Neutrophil (primary cell): ENCODE data around the gene RGS3.

Experiments used
- H3K27ac ChIP-seq: fragments of 200-600 bp; sonication (generic); 2 replicates; pipeline ENCODE4 v1.5.1; 2016; ENCODE audit warnings: mild to moderate bottlenecking, moderate library complexity
- H3K27me3 ChIP-seq: fragments of 200-600 bp; sonication (generic); 2 replicates; pipeline ENCODE4 v1.6.0; 2016; ENCODE audit warnings: mild to moderate bottlenecking
- H3K36me3 ChIP-seq: fragments of 200-600 bp; sonication (generic); 2 replicates; pipeline ENCODE4 v1.5.1; 2017
- H3K4me1 ChIP-seq, 2 experiments: fragments of 200-600 bp in 1 of 2; sonication (generic) in 1 of 2; 1 replicate in 1 of 2; 2 replicates in 1 of 2; pipeline versions ENCODE4 v1.5.1 to v1.6.1; 2013 to 2016; ENCODE audit warnings: low read depth in 1 of 2, low read length in 1 of 2, mild to moderate bottlenecking in 1 of 2, moderate library complexity in 1 of 2; ENCODE audit not compliant: control insufficient read depth in 1 of 2, insufficient read depth in 1 of 2
- H3K4me3 ChIP-seq, 2 experiments: fragments of 200-600 bp in 1 of 2; sonication (generic) in 1 of 2; 1 replicate in 1 of 2; 2 replicates in 1 of 2; pipeline ENCODE4 v1.5.1; 2013 to 2016; ENCODE audit warnings: low read depth in 1 of 2, low read length in 1 of 2, mild to moderate bottlenecking in 1 of 2, moderate library complexity in 1 of 2
- H3K9me3 ChIP-seq: fragments of 200-600 bp; sonication (generic); 2 replicates; pipeline ENCODE4 v1.5.1; 2016
- TF ChIP-seq, protein P1 (sequence below): fragments of 200-600 bp; sonication (generic); IDR thresholded peaks from 2 replicates; pipeline ENCODE4 v1.5.1; 2016; ENCODE audit warnings: antibody characterized with exemption

The RGS3 gene

DNA sequence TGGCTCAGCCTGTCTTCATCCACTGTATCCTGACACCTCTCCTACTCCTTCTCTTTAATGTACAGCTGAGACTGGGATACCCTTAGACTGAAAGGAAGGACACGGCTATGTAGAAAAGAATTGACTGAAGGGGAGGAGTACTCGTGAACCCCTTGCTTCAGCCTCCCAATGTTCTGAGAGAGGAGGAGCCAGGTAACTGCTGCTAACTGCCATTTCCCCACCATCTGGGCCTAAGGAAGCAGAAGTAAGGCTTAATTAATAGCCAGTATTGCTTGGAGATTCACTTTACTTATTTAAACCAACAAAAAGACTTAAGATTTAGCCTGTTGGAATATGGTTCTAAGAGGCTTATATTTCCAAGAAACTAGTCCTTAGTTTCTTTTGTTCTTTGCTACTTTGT, 18.8 kb upstream of the RGS3 start:
- Histone ChIP-seq H3K27ac (no peak overlapping the region), H3K27me3 (no peaks in the 10 kb centered on the region), H3K36me3 (no peaks in the 10 kb centered on the region), H3K9me3 (no peaks in the 10 kb centered on the region), H3K4me1 (no peaks in the 10 kb centered on the region), H3K4me3 (no peak overlapping the region)
- TF ChIP-seq, protein P1, sequence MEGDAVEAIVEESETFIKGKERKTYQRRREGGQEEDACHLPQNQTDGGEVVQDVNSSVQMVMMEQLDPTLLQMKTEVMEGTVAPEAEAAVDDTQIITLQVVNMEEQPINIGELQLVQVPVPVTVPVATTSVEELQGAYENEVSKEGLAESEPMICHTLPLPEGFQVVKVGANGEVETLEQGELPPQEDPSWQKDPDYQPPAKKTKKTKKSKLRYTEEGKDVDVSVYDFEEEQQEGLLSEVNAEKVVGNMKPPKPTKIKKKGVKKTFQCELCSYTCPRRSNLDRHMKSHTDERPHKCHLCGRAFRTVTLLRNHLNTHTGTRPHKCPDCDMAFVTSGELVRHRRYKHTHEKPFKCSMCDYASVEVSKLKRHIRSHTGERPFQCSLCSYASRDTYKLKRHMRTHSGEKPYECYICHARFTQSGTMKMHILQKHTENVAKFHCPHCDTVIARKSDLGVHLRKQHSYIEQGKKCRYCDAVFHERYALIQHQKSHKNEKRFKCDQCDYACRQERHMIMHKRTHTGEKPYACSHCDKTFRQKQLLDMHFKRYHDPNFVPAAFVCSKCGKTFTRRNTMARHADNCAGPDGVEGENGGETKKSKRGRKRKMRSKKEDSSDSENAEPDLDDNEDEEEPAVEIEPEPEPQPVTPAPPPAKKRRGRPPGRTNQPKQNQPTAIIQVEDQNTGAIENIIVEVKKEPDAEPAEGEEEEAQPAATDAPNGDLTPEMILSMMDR = no peak

DNA sequence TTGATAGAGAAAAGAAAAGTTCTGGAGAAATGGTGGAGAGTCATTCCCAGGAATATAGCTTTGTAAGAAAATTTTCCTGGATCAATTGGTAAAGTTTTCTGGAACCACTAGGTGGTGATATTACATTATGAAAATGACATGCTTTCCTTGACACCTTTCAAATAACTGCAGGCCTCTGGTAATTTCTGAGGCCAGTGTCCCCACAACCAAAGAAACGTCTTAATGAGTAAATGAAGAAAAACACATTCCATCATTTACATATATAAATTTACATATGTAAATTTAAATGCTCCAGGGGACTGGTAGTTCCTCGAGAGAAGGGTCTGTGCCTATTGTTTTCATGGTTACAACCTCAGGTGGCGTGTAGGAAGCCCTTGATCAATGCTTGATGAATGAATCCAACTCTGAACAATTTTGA, 17.2 kb upstream of the RGS3 start:
- Histone ChIP-seq H3K4me3 (no peak overlapping the region), H3K4me1 (no peaks in the 10 kb centered on the region), H3K27ac (no peak overlapping the region), H3K9me3 (no peaks in the 10 kb centered on the region), H3K27me3 (no peaks in the 10 kb centered on the region), H3K36me3 (no peaks in the 10 kb centered on the region)
- TF ChIP-seq, protein P1 = peak; percentile 44

DNA sequence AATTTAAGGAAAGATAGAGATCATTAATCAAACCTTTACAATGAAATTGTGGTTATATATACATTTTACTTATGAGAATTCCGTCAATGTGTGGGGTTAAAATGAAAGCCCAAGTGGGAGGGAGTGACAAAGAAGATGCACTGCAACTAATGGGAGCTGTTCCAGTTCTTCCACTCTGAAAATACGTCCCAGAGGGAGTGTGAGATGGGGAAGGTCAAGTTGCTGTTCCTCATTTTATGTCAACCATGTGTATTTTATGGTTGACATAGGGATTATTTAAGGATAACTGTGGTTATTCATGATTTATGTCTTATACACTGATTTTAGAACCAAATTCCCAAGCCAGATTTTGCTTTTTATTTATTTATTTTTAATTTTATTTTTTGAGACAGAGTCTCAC, 14.2 kb upstream of the RGS3 start:
- Histone ChIP-seq H3K36me3 (no peaks in the 10 kb centered on the region), H3K4me3 (no peak overlapping the region), H3K27me3 (no peaks in the 10 kb centered on the region), H3K4me1 (no peaks in the 10 kb centered on the region), H3K27ac (no peak overlapping the region), H3K9me3 (no peaks in the 10 kb centered on the region)
- TF ChIP-seq, protein P1 = no peak

DNA sequence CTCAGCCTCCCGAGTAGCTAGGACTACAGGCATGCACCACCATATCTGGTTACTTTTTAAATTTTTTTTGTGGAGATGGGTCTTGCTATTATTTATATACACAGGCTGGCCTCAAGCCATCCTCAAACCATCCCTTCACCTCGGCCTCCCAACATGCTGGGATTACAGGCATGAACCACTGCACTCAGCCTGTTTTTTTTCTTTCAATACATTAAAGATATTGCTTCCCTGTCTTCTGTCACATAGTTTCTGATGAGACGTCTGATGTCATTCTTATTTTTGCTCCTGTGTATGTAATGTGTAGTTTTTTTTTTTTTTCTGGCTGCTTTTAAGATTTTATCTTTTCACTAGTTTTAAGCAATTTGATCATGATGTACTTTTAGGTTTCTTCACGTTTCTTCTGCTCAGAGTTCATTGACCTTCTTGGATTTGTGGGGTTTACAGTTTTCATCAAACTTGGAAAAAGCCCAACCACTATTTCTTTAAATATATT, 11.4 kb upstream of the RGS3 start:
- Histone ChIP-seq H3K4me1 (no peaks in the 10 kb centered on the region), H3K27me3 (no peaks in the 10 kb centered on the region), H3K36me3 (no peaks in the 10 kb centered on the region), H3K9me3 (no peaks in the 10 kb centered on the region), H3K4me3 (no peak overlapping the region), H3K27ac (no peak overlapping the region)
- TF ChIP-seq, protein P1 = no peak

DNA sequence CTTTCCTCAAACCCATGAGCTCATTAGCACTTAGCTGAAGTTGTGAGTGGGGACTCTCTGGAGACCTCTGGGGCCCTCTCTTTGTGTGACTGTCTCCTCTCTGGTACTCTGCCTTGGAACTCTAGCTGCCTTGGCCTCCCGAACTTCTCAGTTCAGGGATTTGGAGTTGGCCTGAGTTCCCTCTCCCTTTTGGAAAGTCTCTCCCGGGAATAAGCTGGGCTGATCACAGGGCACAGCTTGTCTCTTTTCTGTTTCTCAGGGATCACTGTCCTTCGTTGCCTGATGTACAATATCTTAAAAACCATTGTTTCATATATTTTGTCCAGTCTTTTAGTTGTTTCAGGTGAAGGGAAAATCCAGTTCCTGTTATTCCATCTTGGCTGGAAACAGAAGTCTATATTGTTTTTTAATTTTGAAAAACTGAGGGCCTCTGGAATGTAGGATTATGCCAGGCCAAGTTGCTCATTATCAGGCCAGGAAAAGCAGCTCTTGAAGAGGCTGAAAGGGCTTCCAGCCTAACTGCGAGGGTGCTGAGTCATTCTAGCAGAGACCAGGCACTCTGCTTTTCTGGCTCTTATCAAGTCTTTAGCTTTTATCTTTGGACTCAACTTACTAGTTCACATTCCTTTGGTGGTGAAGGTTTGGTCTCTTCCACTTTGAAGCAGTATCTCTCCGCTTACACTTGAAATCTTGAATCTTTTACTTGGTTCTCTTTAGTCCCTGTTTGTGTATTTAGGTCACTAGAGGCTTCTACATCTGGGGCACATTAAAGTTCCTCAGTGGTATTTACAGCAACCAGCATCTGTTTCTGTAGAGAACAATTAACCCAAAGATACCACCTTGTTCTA, 8.4 kb upstream of the RGS3 start:
- no peaks in the 10 kb centered on the region for H3K27me3 ChIP-seq
- no peaks in the 10 kb centered on the region for H3K9me3 ChIP-seq
- H3K27ac ChIP-seq = no peak overlapping the region
- TF ChIP-seq, protein P1 = no peak
- no peaks in the 10 kb centered on the region for H3K36me3 ChIP-seq
- H3K4me1 ChIP-seq = no peaks in the 10 kb centered on the region
- H3K4me3 ChIP-seq = no peak overlapping the region
